ENCODE measurements around the gene UTP25.
A peak's percentile ranks its signal among the peaks of the same experiment; 100 is the strongest.

The UTP25 gene

DNA sequence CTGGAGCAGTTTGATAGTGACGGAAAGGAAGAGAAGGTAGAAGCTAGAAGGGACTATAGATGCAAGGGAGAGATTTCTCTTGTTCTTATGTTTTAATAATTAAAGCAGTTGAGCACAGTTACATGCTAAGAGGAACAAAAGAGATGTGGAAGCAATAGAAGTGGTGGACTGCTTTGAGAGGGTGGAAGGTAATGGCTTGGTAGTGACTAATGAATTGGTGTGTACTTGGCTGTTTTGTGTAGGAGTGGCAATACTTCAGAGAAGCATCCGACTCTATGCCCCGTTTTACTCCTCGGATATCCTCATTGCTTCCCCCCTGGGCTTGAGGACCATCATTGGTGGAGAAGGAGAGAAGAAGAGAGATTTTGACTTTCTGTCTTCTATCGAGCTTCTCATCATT lies 12.8 kb downstream of the UTP25 start:
- no peak for DNase-seq

DNA sequence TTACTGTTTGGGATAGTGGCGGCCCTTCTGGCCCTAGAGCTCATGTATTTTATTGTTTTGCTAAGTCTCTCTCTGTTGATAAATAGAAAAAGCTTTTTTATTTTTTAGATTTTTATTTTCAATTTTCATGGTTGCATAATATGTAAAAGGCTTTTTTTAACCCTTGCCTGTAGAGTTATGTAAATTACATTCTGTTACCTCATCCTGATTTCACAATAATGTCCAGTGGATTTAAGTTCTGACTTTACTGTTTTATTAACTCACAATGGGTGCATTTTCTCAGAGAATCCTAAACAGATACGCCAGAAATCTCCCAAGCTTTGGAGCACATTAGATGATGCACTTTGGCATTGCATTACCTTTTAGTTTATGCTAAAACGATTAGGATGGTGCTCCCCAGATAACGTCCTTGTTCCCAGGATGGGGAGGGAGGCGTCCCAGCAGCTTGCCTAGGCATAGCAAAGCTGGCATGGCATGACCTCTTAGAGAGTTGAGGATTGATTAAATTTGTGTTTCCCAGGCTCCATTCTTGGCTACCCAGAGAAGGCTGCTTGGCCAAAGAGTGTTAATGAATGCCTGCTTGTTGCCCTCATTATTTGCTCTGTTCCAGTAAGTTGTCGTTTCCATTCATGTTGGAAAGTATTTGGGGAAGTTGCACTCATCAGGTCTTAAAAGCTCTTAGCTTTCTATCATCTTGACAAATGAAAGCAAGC lies 17.1 kb downstream of the UTP25 start:
- no peak for DNase-seq

DNA sequence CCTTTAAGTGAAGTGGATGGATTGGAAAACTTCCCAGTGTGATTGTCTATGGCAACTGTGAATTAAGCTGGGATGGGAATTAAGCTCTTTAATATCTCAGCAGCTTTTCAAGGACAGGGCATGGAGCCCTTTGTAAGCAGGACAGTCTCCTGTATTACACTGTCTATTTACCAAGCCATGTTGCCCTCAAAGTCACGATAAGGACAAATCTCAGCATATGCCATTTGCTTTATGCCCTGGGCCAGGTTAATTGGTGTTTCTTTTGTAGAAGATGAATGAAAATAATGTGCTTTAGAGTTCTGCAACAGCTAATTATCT lies 17.6 kb downstream of the UTP25 start:
- no peak for DNase-seq

DNA sequence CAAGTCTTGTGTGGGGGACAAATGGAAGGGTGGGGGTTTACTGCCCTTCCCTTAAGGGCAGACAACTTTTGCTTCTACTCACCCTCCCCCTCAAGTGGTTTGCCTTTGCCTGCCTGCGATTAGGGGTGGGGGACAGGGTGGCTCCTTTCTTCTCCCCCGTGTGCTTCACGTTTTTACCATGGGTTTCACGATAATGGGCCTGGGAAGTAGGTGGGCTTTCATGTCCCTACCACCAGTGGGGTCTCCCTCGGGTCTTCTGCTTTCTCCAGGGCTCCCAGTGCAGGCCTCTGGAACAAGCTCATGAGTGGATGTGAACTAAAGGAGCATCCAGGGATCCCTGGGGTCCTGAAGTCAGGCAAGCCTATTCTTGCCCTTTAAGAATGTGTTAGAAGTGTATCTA lies 21.6 kb downstream of the UTP25 start:
- no peak for DNase-seq

DNA sequence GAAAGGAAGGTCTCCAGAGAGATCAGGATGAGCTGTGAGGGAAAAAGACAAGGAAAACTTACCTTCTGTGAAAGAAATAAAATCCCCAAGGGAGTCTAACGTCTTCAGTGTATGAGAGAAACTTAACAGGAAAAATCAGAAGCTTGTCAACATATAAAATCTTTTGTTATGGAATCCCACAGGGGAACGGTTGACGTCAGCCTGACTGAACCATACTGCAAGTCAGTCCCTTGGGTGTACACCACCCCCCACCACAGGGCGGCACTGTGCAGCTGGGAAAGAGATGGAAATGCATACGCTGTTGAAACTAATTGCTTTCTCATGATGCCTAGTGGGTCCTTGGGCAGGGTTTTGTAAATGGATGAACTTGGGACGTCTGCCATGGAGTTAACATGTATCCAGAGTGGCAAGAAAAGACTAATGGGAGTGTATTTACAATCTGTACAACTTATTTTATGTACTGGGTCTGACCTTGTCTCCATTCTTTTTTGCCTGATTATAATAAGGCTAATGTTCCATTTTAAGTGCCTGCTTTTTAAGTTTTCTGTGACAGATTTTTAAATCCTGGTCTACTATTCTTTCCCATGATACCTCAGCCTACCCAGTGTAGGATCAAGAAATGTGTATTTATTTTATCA lies 22.7 kb downstream of the UTP25 start:
- DNase-seq, result peak; percentile 54

DNA sequence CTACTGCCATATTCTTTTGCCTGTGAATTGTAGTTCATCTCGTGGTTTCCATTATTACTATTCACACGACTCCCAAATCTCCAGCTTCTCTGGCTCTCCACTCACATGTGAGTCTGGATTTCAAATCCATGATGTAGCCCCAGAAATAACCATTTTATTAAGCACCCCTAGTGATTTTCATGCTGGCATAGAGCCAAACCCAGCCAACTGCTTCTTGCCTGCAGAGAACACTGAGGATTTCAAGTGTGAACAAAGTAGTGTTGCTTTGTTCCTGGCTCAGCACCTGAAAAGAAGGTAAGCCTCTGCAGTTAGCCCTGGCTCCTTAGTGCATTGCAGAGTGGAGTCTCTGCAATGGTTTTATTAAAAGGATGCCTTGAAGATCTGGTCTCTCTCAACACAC lies 25.9 kb downstream of the UTP25 start:
- no peak for DNase-seq

DNA sequence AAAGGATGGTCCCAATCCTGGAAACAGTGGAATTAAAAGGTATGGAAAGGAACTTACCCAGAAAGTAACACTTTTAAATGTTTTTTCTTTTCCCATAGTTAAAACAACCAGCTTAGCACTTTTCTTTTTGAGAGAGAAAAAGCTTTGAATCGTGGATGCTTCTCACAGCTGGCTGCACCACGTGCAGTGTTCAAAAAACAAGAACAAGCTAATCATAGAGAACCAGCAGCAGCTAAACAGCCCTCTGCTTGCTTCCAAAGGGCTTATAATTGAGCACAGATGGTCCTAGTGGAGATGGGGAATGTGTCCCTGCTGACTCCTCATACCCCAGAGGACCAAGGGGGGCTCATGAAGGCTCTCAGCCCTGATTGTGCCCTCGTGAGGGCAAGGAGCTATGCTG lies 26.4 kb downstream of the UTP25 start:
- DNase-seq, result no peak

DNA sequence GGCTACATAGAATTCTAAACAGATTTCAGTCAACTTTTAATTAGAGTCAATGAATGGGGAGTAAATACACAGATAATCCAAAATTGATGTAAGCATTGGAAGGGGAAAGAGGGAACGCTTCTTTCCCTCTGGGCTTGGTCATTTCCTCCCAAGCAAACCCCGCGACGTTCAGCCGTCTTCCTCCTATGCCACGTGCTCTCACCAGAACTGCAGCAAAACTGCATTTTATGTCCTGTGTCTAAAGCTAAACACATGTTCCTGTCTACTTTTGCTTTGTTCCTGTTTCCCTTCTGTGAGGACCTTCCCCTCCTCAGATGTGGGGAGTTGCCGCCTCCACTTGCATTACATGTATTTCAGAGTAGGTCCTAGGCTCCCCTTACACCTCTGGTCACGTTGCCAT lies 27.2 kb downstream of the UTP25 start:
- DNase-seq, result no peak

DNA sequence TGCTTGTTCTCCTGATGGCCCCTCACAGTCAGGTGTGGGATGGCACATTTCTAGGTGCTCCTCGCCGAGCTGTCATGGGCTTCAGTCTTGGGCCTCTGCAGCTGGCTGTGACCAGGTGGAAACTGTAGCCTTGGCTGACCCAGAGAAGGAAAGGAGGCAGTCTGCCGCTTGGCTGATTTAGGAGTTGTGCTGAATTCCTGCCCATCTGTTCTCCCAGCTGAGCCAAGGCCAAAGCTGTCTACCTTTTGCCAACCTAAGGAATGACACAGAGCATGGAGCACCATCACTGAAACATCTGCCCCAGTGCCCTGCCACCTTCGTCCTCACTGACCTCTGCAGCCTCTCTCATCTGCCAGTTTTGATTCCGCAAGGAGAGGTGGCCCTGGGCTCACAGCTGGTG lies 27.9 kb downstream of the UTP25 start:
- DNase-seq, result no peak

DNA sequence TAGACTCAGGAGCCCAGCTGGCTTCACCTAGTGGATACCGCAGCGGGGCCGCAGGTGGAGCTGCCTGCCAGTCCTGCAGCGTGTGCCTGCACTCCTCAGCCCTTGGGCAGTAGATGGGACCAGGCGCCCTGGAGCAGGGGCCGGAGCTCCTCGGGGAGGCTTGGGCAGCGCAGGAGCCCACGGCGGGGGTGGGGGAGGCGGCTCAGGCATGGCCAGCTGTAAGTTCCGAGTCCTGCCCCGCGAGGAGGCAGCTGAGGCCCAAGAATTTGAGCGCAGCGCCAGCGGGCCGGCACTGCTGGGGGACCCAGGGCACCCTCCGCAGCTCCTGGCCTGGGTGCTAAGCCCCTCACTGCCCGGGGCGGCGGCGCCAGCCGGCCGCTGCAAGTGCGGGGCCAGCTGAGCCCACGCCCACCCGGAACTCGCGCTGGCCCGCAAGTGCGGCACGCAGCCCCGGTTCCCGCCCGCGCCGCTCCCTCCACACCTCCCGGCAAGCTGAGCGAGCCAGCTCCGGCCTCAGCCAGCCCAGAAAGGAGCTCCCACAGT lies 30.9 kb downstream of the UTP25 start:
- no peak for DNase-seq

DNA sequence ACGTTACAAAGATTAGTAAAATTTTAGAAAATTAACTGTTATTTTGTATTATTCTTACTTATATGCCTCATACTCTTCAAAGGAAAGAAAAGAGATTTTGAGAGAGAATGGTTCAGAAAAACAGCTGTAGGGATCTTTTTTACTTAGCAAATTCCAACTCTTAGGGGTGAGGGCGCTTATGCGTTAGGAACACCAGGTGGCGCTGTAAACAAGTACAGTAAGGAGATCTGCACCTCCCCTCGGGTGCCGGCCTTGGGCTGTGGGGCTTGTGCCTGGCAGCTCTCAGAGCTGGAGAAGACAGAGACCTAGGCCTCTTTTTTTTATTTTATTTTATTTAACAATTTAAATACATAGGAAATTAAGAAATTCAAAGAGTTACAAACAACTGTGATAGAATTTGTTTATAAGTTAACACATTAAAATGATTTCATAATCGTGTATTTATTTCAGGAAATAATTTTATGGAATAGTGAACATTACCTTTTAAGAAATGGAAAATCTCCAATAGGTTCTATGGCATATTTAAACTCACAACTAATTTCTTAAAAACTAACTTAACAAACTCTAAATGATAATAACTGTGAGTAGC lies 32.6 kb downstream of the UTP25 start:
- DNase-seq, result peak; percentile 93

DNA sequence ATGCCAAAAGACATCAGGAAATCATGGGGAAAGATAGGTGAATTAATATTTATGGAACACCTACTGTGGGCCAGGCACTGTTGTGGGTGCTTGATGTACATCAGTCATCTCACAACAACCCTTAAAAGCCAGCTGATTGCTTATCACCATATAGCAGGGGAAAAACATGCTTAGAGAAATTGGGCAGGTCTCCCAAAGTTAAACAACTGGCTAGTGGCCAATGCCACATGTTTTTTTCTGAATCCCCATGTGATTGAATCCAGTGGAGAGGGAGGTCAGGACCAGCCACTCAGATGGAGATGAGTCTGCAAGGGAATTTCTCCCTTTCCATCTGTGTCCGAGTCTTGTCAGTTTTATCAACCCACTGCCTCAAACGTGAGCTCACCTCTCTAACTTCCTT lies 33.5 kb downstream of the UTP25 start:
- peak; percentile 53 for DNase-seq

DNA sequence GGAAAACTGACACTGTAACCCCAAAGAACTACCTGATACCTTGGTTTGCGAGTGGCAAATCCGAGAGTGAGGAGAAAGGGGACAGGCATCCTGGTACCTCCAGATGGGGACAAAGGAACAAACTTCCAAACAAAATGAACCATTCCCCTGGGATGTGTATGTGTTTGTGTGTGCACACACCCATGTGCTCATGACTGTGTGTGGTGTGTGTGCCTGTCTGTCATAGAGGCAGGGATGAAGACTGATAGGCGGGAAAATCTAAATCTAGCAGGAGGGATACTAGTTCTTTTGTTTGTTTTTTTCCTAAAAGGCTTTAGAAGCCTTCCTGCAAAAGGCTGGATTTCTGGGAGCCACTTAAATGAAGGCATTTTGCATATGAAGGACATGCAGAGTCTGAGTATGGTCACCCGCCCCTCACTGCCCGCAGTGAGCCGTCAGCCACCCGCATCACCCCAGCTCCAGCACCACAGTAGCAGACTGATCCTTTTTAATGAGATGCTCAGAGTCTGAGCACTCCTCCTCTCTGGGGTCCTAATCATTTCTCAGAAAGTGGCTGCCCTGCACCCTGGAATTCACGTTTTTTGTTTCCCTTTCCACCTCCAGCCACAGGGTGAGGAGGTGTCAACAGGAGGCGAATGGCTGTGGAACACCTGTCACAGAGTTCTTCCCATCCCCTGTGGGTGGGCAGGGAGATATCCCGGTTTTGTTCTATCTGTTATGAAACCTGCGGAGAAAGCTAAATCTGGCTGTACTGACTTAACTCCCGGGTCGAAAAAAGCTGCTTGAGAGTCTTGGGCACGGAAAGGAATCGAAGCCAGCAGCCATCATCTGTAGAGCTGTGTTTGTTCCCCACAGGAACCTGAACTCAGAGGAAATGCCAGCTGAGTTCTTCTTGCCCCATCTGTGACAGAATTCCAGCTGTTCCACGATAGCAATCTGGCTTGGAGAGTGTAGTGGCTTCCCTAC lies 34.9 kb downstream of the UTP25 start:
- no peak for DNase-seq

DNA sequence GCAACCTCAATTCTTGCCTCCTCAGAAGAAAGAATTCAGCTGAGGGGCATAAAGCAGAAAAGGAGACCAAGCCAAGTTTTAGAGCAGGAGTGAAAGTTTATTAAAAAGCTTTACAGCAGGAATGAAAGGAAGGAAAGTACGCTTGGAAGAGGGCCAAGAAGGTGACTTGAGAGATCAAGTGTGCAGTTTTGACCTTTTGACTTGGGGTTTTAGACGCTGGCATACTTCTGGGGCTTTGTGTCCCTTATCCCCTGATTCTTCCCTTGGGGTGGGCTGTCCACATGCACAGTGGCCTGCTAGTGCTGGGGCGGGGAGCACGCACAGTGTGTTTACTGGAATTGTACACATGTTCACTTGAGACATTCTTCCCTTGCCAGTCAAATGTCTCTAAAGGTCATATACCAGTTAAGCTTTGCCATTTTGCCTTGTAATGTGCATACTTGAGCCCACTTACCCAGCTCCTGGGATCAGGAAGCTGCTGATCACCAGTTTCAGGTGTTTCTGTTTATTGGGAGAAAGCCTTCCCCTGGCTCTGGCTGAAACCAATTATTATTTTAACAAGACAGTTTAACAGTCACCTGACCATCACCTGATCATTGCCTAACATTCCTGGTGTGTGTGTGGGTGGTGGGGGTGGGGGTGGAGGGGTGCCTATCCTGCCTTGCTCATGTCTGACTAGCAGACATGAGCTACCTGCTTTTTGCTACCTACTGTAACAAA lies 36.2 kb downstream of the UTP25 start:
- DNase-seq, result peak; percentile 12

DNA sequence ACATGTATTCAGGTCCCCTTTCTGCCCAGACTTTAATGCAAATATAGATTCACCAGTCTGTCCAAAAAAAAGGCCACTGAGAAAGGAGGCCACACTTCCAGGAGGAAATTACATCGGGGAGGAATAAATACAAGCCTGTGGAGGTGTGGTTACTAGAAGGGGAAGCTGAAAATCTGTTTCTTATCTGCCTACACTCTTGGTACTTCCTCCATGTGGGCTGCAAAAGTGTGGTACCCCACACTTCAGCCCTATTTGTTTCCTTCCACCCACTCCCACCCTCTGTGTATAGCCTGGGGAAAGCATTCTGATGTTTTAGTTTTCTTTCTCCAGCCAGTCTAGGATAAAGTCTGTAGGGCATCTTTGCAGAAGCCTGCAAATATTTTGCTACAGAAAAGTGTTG lies 38.4 kb downstream of the UTP25 start:
- no peak for DNase-seq

DNA sequence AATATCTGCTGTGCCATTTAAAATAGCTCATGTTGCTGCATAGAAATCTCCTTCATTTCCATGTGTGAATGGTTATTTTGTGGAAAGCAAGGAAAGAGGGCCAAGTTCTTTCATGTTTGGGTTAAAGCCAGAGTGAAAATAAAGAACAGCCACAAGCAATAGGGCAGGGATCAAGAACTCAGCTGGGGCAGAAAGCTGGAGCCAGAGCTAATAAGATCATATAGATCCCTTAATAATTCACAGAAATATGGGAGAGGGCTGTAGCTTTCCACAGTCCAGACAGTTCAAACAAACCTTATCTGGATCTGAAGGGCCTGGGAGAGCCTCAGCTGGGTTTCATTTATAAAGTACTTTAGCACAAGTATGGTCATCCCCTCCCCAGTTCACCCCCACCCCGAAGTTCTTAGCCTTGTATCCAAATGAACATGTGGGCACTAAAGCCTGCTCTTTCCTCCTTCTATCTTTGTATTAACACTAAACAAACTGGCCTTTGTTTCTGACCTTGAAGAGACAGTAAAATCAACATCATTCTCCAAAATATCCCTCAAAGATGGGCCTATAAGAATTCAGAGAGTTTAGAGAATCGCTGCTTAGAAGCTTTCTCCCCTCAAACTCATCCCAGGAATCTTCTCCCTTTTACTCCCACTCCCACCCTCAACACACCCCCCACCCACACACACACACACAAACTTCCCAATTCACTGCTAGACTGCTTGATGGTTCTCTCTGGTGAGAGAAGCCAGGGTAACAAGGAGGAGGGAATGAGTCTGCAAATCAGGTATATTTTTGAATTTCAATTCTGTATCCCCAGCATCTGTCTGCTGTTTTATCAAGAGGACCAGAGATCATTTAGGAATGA lies 41.7 kb downstream of the UTP25 start:
- no peak for DNase-seq

DNA sequence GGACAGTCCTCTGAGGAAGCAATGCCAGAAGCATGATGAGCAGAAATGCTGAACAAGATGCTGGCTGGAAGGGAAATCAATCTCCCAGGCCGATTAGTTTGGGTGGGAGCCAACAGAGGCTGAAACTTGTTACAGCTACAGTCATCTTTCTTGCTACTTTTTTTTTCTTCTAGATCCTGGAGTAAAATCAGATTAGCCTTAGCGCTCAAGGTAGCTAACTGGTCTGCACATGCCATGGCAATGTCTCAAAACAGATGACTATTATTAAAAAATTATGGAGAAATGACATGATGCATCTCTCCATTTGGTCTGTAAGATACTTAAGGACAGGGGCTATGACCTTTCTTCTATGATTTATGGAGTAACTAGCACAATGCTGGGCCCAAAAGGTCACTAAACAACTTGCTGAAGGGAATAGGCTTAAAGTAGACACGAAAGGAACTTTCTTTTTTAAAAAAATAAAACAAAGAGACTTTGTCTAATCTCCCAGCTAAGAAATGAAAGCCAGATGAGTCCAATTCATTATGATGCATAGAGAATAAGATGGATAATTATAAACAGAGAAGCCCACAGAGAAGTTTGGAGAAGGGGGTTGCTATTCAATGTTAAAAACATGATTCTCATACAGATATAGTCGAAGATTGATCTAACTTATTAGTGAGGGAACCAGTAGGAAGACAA lies 42.5 kb downstream of the UTP25 start:
- DNase-seq, result no peak

DNA sequence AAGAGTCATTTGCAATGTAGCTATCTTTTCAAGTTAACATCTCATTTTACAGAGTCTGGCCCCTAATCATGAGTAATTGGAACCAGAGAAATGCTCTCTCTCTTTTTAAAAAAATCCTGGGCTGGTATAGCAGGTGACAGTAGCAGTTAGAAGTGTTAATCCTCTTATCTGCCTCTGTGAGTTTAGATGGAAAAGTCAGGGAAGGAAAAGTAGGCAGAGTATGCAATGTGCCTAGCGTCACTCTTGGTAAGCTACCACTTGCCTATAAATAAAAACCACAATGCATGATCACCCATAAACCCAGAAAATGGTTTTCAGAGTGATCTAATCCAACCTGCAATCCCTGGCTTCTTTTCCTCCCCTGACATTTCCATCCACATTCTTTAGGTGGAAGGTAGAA lies 43.2 kb downstream of the UTP25 start:
- DNase-seq, result no peak

DNA sequence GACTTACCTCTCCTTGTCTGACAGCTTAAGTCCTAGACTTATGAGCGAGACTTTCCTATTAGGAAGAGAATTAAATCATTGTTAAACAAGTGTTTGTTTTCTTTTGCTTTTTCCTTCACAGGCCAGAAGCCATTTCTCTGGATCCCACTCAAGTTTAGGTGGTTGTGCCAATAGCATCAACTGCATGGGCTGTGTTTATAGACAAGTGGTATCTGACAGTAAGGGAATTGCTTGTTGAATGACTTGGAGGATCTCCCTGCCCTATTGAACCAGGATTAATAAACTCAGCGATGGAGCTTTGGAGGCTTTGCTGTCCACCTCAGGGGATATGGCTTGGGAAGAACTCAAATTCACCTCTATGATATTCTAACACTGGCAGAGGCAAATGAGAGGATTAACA lies 43.7 kb downstream of the UTP25 start:
- no peak for DNase-seq

DNA sequence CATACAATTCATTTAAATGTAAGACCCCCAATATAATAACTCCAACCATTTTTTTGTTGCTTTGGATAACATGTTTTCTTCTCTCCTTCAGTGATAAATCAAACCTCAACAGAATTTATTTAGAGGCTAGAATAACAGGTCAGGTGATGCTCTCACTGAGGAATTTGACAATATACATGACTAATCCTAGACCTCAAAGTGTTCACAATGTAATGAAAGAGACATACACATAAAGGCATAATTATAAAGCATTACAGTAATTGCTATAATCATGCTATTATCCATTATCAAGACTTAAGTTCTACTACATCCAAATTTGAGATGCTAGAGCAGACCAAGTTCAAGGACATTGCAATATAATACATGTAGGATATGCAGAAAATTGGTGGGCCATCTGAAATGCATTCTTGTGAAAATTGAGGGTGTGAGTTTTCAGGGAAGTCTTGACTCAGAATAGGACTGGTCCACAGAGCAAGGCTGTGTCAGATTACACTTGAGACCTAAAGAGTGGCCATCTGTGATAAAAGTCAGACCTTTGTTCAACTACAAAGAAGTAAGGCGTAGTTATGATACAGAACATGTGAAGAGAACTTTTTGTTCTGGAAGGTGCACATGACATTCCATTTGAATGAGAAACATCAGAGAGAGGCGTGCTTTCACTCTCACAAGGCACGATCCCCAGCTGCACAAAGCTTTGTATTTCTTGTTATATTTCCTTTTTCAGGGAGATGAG lies 45.5 kb downstream of the UTP25 start:
- no peak for DNase-seq

All from hematopoietic multipotent progenitor cell treated with erythropoietin and hydrocortisone succinate and interleukin-3 and kit ligand, for 6 days (in vitro differentiated cells).